ENCODE results near the gene EVI5.
"Not testable (repeated sequence)": the region's sequence is repeated elsewhere in the genome, so short reads cannot be mapped to it uniquely, and the experiment has no call there.

The EVI5 gene

DNA sequence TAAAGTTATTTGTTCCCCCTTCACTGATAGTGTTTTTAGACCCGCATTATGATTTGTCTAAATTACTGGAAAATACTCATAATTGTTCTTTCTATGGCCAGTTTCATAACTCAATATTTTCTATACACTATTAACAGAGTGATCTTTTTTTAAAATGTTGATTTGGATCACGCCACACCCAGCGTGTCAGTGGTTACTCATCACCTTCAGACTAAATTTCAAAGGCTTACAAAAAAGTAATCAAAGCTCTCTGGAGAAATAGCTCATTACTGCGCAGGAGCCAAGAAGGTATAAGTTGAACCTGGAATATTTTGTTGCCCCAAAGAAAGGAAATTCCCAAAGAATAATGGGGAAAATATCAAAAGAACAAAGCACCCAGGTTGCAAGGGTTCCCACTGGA is 104.9 kb downstream of the EVI5 start:
- no peak overlapping the region for H3K4me3 ChIP-seq (ENCODE audit: low read depth, low read length)
- TF ChIP-seq, protein P1, sequence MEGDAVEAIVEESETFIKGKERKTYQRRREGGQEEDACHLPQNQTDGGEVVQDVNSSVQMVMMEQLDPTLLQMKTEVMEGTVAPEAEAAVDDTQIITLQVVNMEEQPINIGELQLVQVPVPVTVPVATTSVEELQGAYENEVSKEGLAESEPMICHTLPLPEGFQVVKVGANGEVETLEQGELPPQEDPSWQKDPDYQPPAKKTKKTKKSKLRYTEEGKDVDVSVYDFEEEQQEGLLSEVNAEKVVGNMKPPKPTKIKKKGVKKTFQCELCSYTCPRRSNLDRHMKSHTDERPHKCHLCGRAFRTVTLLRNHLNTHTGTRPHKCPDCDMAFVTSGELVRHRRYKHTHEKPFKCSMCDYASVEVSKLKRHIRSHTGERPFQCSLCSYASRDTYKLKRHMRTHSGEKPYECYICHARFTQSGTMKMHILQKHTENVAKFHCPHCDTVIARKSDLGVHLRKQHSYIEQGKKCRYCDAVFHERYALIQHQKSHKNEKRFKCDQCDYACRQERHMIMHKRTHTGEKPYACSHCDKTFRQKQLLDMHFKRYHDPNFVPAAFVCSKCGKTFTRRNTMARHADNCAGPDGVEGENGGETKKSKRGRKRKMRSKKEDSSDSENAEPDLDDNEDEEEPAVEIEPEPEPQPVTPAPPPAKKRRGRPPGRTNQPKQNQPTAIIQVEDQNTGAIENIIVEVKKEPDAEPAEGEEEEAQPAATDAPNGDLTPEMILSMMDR (IDR thresholded peaks at IDR 0.05; ENCODE audit: low read depth, low read length): no peak

DNA sequence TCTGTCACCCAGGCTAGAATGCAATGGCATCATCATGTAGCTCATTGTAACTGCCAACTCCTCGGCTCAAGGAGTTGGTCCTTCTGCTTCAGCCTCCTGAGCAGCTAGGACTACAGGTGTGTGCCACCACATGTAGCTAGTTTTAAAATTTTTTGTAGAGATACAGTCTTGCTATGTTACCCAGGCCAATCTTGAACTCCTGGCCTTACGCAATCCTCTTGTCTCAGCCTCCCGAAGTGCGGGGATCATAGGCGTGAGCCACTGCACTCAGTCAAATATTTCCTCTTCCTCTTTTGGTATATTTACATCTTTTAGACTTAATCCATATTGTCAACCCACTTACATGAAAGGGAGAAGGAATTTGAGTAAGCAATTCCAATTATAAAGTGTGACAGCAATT is 121.1 kb downstream of the EVI5 start:
- H3K4me3 ChIP-seq (ENCODE audit: low read depth, low read length): no peak overlapping the region
- TF ChIP-seq, protein P1 (IDR thresholded peaks at IDR 0.05; ENCODE audit: low read depth, low read length): no peak

DNA sequence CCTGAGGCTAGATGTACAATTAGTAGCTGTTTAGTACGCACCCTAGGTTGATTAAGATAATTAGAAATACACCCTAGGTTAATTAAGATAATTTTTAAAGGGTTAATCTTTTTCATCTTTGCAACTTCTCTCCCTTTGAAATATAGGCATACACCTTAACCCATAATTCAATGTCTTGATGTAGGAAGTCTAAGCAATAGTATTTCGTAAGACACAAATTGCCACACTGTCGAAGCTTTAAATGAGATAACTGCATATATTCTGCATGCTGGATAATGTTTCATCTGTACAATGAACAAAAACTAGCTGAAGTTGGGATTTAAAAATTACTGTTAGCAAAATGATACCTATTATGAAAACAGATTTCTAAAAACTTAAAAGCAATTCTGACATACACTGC is 122.9 kb downstream of the EVI5 start:
- TF ChIP-seq, protein P1 (IDR thresholded peaks at IDR 0.05; ENCODE audit: low read depth, low read length): no peak
- H3K4me3 ChIP-seq (ENCODE audit: low read depth, low read length): no peak overlapping the region

DNA sequence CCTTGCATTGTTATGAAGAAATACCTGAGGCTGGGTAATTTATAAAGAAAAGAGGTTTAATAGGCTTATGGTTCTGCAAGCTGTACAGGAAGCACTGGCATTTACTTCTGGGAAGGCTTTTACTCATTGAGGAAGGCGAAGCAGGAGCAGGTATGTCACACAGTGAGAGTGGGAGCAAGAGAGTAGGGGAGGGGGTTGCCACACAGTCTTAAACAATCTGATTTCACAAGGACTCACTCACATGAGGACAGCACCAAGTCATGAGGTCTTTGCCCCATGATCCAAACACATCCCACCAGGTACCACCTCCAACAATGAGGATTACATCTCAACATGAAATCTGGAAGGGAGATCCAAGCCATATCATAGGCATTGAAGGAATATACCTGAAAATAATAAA is 127.2 kb downstream of the EVI5 start:
- H3K4me3 ChIP-seq (ENCODE audit: low read depth, low read length): no peak overlapping the region
- TF ChIP-seq, protein P1 (IDR thresholded peaks at IDR 0.05; ENCODE audit: low read depth, low read length): no peak

DNA sequence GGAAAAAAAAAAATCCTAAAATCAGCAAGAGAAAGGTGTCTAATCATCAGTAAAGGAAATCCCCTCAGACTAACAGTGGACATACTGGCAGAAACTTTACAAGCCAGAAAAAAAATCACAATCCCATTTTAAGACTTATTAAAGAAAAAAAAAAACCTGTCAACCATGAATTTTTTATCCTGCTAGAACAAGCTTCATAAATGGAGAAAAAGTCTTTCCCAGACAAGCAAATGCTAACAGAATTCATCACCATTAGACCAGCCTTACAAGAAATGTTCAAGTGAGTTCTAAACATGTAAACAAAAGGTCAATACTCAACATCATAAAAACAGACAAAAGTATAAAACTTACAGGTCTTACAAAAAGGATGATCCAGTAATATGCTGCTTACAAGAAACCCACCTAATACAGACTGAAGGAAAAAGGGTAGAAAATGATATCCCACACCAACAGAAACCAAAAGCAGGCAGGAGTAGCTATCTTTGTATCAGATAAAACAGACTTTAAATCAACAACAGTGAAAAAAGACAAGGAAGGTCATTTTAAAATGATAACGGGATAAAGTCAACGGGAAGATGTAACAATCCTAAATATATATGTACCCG is 129.6 kb downstream of the EVI5 start:
- TF ChIP-seq, protein P1 (IDR thresholded peaks at IDR 0.05; ENCODE audit: low read depth, low read length): no peak
- H3K4me3 ChIP-seq (ENCODE audit: low read depth, low read length): no peak overlapping the region

DNA sequence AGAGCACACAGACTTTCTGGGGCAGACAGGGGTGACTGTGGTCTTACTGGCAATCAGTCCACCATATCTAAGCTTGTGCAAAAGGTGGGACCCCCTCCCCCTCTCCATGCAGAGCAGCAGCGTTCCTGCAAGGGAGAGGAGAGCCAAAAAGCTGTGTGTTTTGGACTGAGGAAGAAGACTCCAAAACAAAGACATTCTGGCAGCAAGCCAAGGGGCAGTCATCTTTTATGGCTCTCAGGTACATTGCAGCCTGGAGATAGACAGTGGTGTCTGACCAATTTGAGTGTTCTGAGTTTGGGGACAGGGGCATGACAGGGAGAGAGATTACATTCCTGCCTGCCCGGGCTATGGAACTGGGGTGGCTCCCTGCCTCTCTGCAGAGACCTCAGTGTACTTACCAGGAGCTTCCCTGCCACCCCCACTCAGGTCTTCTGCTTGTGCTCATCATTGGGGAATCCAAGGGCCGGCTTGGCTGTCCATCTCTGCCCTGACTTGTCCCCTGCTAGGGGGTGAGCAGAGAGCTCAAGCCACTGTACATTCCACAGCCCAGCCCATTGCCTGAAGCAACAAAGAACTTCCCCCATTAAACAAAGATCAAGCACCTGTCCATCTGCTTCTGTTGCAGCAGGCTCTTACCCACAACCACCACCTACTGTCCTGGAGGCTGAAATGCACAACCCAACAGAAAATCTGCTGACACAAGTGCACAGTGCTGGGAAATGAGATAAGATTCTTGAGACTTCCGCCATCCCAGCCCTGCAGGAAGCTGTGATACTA is 131.1 kb downstream of the EVI5 start:
- TF ChIP-seq, protein P1 (IDR thresholded peaks at IDR 0.05; ENCODE audit: low read depth, low read length): no peak
- no peak overlapping the region for H3K4me3 ChIP-seq (ENCODE audit: low read depth, low read length)

DNA sequence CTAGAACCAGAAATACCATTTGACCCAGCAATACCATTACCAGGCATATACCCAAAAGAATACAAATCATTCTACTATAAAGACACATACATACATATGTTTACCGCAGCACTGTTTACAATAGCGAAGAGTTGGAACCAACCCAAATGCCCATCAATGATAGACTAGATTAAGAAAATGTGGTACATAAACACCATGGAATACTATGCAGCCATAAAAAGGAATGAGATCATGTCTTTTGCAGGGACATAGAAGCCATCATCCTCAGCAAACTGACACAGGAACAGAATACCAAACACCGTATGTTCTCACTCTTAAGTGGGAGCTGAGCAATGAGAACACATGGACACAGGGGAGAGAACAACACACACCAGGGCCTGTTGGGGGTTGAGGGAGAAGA is 144.2 kb downstream of the EVI5 start:
- H3K4me3 ChIP-seq (ENCODE audit: low read depth, low read length): not testable (repeated sequence)
